ENCODE measurements around the gene MYO7B.

The MYO7B gene

DNA sequence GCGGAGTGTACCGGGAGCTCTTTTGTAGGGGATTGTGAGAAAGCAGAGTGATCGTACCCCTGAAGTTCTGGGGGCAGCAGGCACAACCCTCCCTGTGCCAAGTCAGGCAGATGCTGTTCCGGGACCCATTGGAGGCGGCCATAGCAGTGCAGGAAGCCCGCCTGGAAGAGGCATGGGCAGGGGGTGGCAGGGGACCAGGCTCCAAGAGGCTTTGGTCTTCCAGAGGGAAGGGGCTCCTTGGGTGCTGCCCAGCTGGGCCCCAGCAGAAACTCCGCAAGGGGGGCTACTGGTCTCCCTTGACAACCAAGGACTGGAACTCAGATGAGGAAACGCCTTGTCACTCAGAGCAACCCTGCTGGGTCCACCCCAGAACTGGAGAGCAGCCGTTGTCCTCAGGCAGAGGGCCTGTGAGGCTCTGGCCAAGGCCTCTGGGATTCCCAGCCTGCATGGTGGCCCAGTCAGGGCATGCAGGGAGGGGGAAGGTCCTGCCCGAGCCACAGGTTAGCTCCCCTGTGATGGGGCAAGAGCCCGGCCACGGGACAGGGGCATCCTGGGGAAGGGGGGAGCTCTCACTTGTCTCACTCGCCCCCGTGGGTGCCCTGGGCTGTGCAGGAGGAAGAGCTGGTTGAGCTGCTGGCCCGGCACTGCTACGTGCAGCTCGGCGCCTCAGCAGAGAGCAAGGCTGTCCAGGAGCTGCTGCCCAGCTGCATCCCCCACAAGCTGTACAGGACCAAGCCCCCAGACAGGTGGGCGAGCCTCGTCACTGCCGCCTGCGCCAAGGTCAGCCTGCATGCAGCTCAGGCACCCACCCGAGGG lies 89.5 kb downstream of the MYO7B start:
- no peak for DNase-seq (ENCODE audit: low read depth, low spot score)

DNA sequence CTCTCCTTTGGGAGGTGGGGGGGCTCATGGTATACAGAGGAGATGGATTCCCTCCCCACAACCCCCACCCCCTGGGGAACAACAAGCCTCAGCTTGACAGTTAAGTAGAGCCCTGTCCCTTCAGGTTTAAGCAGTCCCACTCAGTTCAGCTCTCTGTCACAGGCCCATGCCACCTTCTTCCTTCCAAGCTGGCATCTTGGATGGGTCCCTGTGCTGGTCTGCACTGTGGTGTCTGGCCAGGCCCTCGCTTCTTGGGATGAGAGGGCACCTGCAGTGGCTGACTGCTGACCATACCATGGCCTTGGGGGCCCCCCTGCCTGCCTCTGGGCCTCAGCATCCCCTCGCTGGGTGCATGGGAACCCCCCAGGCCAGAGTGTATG lies 90.1 kb downstream of the MYO7B start:
- no peak for DNase-seq (ENCODE audit: low read depth, low spot score)

GRCh38 chr2:127626175-127626574 lies 90.7 kb downstream of the MYO7B start:
- no peak for DNase-seq (ENCODE audit: low read depth, low spot score)

- no peak for DNase-seq (ENCODE audit: low read depth, low spot score)
Observed at GRCh38 chr2:127626917-127627739, 91.6 kb downstream of the MYO7B start.

DNA sequence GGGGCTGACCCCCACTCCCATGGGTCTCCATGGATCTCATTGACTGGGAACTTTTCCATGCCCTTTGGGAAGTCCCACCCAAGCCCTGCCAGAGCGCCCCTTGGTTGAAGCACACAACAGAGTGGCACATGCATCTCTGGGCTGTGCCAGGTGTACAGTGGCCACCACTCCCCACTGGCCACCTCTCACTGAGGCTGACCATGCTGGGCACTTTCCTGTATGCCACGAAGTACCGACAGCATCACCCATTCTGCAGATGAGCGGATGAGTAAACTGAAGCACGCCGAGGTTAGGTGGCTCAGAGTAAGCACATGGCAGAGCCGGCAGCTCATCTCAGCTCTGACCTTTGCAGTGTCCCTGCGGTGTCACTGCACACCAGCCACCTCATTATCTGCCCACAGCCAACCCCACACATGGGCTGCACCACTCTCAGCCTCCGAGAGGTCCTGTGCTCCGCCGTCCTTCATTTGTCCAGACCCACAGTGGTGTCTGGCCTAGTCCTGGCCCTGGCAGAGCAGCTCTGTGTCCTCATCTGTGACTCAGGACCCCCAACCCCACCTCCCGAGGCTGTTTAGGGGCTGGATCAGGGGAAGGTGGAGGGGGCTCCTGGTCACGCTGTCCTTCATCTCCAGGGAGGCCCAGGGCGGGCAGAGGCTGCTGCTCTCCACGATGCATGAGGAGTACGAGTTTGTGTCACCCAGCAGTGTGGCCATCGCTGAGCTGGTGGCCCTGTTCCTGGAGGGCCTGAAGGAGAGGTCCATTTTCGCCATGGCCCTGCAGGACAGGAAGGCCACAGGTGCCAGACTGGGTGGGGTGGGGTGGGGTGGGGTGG lies 92.5 kb downstream of the MYO7B start:
- DNase-seq (ENCODE audit: low read depth, low spot score): no peak

DNA sequence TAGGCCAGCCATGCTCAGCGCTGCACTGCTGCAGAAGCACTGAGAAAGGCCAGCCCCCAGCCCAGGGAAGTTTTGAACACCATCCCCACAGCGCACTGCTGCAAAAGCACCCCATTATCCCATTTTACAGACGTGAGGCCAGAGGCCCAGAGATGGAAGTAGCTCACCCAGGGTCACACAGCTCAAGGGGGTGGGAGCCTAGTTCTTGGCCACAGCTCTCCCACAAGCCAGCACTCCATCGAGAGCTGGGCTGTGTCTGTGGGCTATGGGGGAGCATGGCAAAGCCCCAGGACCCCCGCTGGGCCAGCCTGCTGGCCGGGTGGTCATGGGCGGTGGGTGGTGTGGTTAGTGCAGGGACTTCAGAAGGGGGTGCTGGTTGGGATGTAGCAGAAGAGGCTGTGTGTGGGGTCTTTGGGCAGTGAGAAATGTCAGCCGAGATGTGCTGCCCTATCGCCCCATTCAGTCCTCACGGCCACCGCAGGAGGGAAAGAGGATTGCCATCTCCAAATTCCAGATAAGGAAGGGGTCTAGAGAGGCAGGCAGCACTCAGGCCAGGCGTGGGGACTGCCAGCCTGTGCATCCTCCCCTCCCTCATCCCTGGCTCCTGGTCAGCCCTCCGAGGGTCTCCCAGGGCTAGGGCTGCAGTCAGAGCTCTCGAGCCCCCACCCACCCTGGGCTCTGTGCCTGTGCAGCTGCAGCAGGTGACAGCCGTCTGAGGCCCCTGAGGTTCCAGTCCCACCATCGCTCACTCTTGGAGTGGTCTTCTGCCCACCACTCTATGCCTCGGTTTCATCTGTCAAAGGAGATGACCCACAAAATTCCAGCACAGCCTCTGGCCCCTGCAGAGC lies 93.5 kb downstream of the MYO7B start:
- DNase-seq (ENCODE audit: low read depth, low spot score): no peak

- no peak for DNase-seq (ENCODE audit: low read depth, low spot score)
Observed at GRCh38 chr2:127629637-127630036, 94.2 kb downstream of the MYO7B start.

- DNase-seq (ENCODE audit: low read depth, low spot score): no peak
Observed at GRCh38 chr2:127630096-127630863, 94.8 kb downstream of the MYO7B start.

- no peak for DNase-seq (ENCODE audit: low read depth, low spot score)
Observed at GRCh38 chr2:127630864-127631540, 95.5 kb downstream of the MYO7B start.

DNA sequence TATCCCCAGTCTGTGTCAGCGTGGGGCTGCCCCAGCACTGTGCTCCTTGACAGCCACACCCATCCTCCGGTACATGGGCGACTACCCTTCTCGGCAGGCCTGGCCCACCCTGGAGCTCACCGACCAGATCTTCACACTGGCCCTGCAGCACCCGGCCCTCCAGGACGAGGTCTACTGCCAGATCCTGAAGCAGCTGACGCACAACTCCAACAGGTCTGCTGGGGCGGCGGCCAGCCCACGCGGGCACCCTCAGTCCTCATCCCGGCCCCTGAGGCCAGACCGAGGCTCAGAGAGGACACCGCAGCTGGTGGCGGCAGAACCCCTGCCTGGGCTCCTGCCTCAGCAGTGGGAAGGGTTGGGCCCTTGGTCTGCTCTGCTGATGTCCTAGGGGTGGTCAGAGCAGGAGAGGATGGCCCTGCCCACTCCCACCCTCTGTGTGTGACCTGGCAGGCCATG lies 96.1 kb downstream of the MYO7B start:
- no peak for DNase-seq (ENCODE audit: low read depth, low spot score)

DNA sequence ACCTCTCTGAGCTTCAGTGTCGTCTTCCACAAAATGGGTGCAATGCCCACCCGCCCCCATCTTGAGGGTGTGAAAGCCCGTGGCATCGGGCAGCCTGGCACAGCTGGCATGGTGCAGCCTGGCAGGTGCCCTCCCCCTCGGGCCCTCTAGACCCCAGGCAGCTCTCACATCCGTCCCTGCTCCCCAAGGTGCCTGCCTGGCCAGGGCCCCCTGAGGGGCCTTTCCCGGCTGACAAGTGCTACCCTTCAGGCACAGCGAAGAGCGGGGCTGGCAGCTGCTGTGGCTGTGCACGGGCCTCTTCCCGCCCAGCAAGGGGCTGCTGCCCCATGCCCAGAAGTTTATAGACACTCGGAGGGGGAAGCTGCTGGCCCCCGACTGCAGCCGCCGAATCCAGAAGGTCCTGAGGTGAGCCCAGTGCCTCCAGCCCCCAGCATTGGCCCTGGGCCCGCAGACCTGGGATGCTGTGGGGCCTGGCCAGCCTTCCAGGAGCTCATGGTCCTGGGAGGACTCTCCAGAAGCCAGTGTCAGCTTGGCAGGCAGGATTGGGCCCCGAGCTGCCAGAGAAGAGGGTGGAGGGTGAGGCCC lies 96.6 kb downstream of the MYO7B start:
- DNase-seq (ENCODE audit: low read depth, low spot score): no peak

DNA sequence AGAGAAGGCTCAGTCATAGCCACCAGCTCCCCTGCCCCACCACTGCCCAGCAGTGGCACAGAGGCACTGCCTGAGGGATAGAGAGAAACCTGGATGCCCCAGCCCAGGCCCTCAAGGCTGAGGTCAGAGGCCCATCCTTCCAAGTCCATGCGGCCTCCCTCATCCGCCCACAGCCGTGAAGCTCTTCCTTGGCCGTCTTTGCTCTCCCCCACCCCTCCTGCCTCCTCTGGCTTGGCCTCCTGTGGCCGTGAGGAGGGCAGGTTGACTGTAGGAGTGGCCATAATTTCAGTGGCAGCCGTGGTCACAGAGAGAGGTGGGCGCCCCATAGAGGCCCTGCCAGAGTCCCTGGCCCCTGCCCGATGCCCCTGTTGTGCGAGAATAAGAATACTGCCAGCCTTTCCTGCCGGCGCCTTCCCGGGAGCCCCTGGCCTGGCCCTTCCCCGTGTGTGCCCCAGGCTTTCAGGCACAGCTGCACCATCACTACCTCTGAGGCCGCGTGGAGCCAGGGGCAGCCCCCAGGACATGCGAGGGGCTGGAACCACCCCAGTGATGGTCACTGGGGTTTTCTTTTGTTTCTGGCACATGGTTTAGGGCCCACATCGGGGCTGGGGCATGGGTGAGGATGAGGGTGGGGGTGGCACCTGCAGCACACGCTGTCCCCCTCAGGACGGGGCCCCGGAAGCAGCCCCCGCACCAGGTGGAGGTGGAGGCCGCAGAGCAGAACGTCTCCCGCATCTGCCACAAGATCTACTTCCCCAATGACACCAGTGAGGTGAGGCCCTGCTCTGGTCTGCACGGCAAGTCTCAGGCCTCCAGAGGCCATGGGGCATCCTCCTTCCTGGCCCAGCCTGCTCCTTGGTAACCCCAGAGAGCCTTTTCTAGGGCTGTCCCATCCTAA lies 97.4 kb downstream of the MYO7B start:
- DNase-seq (ENCODE audit: low read depth, low spot score): no peak

DNA sequence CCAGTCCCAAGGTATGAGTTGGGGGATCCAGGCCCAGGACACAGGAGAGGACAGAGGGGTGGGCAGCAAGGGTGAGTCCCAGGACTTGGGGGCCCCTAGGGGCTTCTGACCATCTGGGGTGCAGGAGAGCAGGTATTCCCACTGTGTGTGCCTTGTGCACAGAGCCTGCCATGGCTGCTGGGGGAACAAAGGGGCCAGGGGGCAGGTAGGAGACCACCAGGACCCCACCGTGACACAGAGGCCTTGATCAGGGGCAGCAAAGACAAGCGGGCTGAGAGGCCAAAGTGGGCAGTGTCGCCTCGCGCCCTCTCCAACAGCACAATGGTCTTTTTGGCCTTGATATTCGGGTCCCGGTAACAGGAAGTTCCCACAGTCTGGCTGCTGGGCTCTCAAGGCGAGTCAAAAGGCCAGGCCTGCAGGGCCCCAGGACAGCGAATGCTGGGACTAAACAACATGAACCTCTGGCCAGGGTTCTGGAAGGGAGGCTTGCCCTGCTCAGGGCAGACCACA lies 98.1 kb downstream of the MYO7B start:
- DNase-seq (ENCODE audit: low read depth, low spot score): no peak

DNA sequence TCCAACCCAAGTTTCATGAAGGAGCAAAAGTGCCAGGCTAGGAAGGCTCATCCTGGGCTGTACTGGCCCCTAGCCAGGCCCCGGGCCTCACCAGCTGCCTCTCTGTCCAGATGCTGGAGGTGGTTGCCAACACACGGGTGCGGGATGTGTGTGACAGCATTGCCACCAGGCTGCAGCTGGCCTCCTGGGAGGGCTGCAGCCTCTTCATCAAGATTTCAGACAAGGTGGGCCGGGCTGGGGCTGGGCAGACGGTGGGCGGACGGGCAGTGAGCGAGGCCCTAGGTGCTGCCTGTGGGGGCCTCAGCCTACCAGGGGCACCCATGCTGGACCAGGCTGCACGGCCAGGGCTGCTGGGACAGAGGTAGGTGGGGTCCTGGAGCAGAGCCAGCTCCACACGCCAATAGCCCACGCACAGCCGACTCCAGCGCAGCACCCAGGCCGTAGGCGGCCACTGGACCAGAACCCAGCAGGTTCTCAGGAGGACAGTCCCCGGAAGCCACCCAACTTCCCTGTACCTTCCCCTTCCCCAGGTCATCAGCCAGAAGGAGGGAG lies 98.7 kb downstream of the MYO7B start:
- no peak for DNase-seq (ENCODE audit: low read depth, low spot score)

DNA sequence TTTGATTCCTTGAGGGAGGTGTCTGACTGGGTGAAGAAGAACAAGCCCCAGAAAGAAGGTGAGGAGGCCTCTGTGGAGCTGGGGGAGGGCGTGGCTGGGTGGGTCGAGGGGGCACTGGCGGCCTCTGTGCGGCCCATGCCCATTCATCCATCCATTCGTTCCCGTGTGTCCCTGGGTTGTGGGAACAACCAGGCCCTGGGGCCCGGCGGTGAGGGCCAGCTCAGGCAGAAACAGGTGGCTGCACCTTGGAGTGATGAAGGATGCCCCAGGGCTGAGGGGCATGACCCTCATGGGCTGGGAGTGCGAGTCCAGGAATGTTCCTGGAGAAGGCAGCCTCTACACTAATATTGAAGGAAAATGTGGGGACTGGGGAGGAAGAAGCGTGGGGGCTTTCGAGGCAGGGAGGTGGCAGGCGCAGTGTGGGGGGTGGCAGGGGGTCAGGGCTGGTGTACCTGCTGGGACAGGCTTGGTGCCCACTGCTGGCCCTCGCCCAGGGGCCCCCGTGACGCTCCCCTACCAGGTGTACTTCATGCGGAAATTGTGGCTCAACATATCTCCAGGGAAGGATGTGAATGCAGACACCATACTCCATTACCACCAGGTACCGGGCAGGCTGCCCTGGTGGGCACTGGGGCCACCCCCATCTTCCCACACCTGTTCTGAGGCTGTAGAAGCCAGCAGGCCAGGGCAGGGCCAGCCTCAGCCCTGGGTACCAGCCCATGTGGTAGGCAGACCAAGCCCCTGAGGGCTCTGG lies 99.3 kb downstream of the MYO7B start:
- no peak for DNase-seq (ENCODE audit: low read depth, low spot score)

DNA sequence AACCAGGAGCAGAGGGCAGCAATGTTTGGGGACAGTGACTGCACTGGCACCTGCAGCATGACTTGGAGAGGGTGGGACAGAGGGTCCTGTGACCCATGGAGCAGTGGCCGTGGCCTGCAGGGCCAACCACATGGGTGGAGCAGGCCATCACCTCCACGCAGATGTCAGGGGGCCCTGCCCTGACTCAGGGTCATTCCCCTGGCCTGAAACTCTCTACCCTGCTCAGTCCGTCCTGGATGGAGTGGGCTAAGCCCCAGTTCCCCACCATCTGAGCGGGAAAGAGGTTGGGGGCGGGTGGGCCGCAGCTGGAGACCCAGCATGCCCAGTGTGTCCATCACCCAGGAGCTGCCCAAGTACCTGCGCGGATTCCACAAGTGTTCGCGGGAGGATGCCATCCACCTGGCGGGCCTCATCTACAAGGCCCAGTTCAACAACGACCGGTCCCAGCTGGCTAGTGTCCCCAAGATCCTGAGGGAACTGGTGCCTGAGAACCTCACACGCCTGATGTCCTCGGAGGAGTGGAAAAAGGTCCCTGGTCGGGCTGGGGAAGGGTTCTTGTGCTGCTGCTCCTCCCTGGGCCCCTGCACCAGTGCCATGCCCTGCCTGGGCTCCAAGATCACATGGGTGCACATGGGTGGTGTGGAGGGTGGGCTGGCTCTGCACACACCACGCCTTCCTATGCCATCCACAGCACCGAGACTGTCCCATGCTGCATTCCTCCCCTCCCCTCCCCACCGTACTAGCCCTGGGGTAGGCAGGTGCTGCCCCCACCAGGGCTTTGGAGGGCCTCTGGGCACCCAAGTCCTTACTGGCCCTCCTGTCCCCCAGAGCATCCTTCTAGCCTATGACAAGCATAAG lies 100.1 kb downstream of the MYO7B start:
- no peak for DNase-seq (ENCODE audit: low read depth, low spot score)

All from brain pericyte (primary cell).